ENCODE measurements around the gene GHR.

GRCh38 chr5:42632354-42632900 is 209.2 kb downstream of the GHR start:
- TF ChIP-seq CTCF (IDR thresholded peaks at IDR 0.05) (no peak), TCF7L2 (IDR thresholded peaks at IDR 0.05; ENCODE audit: low read depth, low read length) (no peak), POLR2AphosphoS5 (IDR thresholded peaks at IDR 0.05; ENCODE audit: low read depth, low read length) (no peak), SIN3A (IDR thresholded peaks at IDR 0.05; ENCODE audit: borderline replicate concordance, insufficient read depth, low read depth, low read length) (no peak)

Measured in Panc1 (cell line).